HepG2 (cell line): ENCODE measurements around the gene CRYAB. TPM values are rescaled to one million over a fixed set of nuclear protein-coding genes. Genes with fewer than 3 reads are reported as not detected.
A peak's percentile ranks its signal among the peaks of the same experiment; 100 is the strongest.

Source experiments
- ATAD3A ChIP-seq: sonication (generic); formaldehyde crosslinking; IDR thresholded peaks from 2 replicates; pipeline ENCODE4 v1.4.0; 2020; ENCODE audit warnings: missing genetic modification reagents
- ATRX ChIP-seq: sonication (generic); formaldehyde crosslinking; IDR thresholded peaks from 2 replicates; pipeline ENCODE4 v1.4.0; 2020; ENCODE audit warnings: missing genetic modification reagents, borderline replicate concordance
- CREM ChIP-seq, 2 experiments: sonication (generic) in 1 of 2; formaldehyde crosslinking in 1 of 2; IDR thresholded peaks; 2 replicates each; pipeline versions ENCODE4 v1.4.0 to v1.6.1; 2016 to 2020; ENCODE audit warnings: antibody characterized with exemption in 1 of 2, mild to moderate bottlenecking in 1 of 2, missing genetic modification reagents in 1 of 2
- HMGA1 ChIP-seq: sonication (generic); formaldehyde crosslinking; conservative IDR thresholded peaks from 2 replicates; pipeline ENCODE4 v1.4.0; 2020; ENCODE audit warnings: missing genetic modification reagents
- KLF12 ChIP-seq: sonication (generic); formaldehyde crosslinking; IDR thresholded peaks from 2 replicates; pipeline ENCODE4 v1.4.0; 2020; ENCODE audit warnings: missing genetic modification reagents, borderline replicate concordance
- RFXAP ChIP-seq: sonication (generic); formaldehyde crosslinking; IDR thresholded peaks from 2 replicates; pipeline ENCODE4 v1.4.0; 2020; ENCODE audit warnings: missing genetic modification reagents, borderline replicate concordance
- SKIL ChIP-seq: sonication (generic); formaldehyde crosslinking; IDR thresholded peaks from 2 replicates; pipeline ENCODE4 v1.8.0; 2022; ENCODE audit warnings: missing genetic modification reagents, mild to moderate bottlenecking, moderate library complexity, borderline replicate concordance
- STAG1 ChIP-seq: sonication (generic); formaldehyde crosslinking; IDR thresholded peaks from 2 replicates; pipeline ENCODE4 v1.4.0; 2020; ENCODE audit warnings: missing genetic modification reagents
- TCF7L2 ChIP-seq: IDR thresholded peaks from 2 replicates; pipeline ENCODE4 v1.6.1; 2011; ENCODE audit warnings: mild to moderate bottlenecking, low read depth, low read length, moderate library complexity
- ZFP41 ChIP-seq: sonication (generic); formaldehyde crosslinking; IDR thresholded peaks from 2 replicates; pipeline ENCODE4 v1.4.0; 2020; ENCODE audit warnings: mild to moderate bottlenecking, missing genetic modification reagents, borderline replicate concordance
- ZNF441 ChIP-seq: sonication (generic); formaldehyde crosslinking; IDR thresholded peaks from 2 replicates; pipeline ENCODE4 v1.7.0; 2021; ENCODE audit warnings: missing genetic modification reagents, borderline replicate concordance
- ZNF850 ChIP-seq: sonication (generic); formaldehyde crosslinking; conservative IDR thresholded peaks from 2 replicates; pipeline ENCODE4 v1.9.0; 2021; ENCODE audit warnings: mild to moderate bottlenecking, missing genetic modification reagents
- ZSCAN30 ChIP-seq: sonication (generic); formaldehyde crosslinking; IDR thresholded peaks from 2 replicates; pipeline ENCODE4 v1.5.0; 2020; ENCODE audit warnings: mild to moderate bottlenecking, missing genetic modification reagents
- polyA plus RNA-seq, 8 experiments: library from polyadenylated mRNA; depleted of rRNA in 3 of 8; stranded (reverse) in 7 of 8; unstranded in 1 of 8; fragments of >200 nt; fragmentation: Illumina TruSeq in 4 of 8; extraction: Trizol in 4 of 8; gene quantifications; 2 replicates each; pipeline versions ENCODE4 v1.2.1 to v1.2.3, GENCODE V29; 2011 to 2016; ENCODE audit warnings: low read depth in 4 of 8, missing spikeins in 1 of 8, mixed read lengths in 1 of 8; ENCODE audit not compliant: insufficient read depth in 1 of 8
- total RNA-seq, 5 experiments: library from RNA; depleted of rRNA; stranded (reverse); fragments of >200 nt; fragmentation: Illumina TruSeq; extraction: Trizol; gene quantifications; 2 replicates each; pipeline ENCODE4 v1.2.3, GENCODE V29; 2016; ENCODE audit warnings: low read depth in 1 of 5
- TF ChIP-seq, protein P1 (sequence below): sonication (generic); formaldehyde crosslinking; IDR thresholded peaks from 2 replicates; pipeline ENCODE4 v1.5.1; 2020; ENCODE audit warnings: mild to moderate bottlenecking, missing genetic modification reagents, borderline replicate concordance
- TF ChIP-seq, protein P2 (sequence below): sonication (generic); formaldehyde crosslinking; IDR thresholded peaks from 2 replicates; pipeline ENCODE4 v1.4.0; 2020; ENCODE audit warnings: missing genetic modification reagents

The CRYAB gene
- total and polyA plus RNA-seq, 2 of the 13 experiments (the other 11 are each of a cell fraction or from before 2014, with no cell fraction given): 0.55 to 1.1 TPM

DNA sequence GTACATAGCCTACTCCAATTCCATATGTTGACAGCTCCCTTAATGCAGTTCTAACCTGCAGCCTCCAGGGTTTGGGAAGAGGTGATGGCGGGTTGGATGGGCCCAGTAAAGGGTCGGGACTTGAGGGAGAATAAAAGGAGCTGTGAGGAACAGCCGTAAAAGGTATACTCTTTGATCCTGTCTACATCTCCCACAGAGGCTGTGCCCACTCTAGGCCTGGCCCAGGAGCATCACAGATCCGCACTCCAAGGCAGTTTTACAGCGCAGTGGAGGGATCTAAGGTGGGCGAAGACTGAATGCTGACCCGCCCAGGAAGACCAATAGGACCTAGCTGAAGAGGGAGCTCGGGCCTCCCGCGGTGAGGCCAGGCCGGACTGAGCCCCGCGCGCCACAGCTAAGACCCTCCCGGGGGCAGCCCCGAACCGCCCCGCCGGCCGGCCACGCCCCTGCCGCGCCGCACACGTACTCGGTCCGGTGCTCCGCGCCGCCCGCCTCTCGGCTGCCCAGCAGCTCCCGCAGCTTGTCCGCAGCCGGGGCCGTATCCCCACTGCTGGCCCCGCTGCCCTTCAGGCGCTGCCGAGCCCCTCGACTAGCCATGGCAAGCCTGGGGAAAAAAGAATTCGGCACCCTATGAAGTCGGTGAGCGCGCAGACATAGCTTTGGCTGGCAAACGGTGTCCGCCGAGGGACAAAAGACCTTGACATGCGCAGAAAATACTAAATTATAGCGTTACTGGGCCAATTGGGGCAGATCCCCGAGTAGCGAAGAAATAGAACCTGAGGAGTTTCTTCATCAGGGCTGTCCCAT, 40.5 kb downstream of the CRYAB start, which contains the start of gene ALG9 (continued):
- TF ChIP-seq, protein P1, sequence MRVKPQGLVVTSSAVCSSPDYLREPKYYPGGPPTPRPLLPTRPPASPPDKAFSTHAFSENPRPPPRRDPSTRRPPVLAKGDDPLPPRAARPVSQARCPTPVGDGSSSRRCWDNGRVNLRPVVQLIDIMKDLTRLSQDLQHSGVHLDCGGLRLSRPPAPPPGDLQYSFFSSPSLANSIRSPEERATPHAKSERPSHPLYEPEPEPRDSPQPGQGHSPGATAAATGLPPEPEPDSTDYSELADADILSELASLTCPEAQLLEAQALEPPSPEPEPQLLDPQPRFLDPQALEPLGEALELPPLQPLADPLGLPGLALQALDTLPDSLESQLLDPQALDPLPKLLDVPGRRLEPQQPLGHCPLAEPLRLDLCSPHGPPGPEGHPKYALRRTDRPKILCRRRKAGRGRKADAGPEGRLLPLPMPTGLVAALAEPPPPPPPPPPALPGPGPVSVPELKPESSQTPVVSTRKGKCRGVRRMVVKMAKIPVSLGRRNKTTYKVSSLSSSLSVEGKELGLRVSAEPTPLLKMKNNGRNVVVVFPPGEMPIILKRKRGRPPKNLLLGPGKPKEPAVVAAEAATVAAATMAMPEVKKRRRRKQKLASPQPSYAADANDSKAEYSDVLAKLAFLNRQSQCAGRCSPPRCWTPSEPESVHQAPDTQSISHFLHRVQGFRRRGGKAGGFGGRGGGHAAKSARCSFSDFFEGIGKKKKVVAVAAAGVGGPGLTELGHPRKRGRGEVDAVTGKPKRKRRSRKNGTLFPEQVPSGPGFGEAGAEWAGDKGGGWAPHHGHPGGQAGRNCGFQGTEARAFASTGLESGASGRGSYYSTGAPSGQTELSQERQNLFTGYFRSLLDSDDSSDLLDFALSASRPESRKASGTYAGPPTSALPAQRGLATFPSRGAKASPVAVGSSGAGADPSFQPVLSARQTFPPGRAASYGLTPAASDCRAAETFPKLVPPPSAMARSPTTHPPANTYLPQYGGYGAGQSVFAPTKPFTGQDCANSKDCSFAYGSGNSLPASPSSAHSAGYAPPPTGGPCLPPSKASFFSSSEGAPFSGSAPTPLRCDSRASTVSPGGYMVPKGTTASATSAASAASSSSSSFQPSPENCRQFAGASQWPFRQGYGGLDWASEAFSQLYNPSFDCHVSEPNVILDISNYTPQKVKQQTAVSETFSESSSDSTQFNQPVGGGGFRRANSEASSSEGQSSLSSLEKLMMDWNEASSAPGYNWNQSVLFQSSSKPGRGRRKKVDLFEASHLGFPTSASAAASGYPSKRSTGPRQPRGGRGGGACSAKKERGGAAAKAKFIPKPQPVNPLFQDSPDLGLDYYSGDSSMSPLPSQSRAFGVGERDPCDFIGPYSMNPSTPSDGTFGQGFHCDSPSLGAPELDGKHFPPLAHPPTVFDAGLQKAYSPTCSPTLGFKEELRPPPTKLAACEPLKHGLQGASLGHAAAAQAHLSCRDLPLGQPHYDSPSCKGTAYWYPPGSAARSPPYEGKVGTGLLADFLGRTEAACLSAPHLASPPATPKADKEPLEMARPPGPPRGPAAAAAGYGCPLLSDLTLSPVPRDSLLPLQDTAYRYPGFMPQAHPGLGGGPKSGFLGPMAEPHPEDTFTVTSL (CRISPR knock-in tag): no peak
- TF ChIP-seq, protein P2, sequence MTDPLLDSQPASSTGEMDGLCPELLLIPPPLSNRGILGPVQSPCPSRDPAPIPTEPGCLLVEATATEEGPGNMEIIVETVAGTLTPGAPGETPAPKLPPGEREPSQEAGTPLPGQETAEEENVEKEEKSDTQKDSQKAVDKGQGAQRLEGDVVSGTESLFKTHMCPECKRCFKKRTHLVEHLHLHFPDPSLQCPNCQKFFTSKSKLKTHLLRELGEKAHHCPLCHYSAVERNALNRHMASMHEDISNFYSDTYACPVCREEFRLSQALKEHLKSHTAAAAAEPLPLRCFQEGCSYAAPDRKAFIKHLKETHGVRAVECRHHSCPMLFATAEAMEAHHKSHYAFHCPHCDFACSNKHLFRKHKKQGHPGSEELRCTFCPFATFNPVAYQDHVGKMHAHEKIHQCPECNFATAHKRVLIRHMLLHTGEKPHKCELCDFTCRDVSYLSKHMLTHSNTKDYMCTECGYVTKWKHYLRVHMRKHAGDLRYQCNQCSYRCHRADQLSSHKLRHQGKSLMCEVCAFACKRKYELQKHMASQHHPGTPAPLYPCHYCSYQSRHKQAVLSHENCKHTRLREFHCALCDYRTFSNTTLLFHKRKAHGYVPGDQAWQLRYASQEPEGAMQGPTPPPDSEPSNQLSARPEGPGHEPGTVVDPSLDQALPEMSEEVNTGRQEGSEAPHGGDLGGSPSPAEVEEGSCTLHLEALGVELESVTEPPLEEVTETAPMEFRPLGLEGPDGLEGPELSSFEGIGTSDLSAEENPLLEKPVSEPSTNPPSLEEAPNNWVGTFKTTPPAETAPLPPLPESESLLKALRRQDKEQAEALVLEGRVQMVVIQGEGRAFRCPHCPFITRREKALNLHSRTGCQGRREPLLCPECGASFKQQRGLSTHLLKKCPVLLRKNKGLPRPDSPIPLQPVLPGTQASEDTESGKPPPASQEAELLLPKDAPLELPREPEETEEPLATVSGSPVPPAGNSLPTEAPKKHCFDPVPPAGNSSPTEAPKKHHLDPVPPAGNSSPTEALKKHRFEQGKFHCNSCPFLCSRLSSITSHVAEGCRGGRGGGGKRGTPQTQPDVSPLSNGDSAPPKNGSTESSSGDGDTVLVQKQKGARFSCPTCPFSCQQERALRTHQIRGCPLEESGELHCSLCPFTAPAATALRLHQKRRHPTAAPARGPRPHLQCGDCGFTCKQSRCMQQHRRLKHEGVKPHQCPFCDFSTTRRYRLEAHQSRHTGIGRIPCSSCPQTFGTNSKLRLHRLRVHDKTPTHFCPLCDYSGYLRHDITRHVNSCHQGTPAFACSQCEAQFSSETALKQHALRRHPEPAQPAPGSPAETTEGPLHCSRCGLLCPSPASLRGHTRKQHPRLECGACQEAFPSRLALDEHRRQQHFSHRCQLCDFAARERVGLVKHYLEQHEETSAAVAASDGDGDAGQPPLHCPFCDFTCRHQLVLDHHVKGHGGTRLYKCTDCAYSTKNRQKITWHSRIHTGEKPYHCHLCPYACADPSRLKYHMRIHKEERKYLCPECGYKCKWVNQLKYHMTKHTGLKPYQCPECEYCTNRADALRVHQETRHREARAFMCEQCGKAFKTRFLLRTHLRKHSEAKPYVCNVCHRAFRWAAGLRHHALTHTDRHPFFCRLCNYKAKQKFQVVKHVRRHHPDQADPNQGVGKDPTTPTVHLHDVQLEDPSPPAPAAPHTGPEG (CRISPR knock-in tag): peak; percentile 83
- TF ChIP-seq ATAD3A (CRISPR knock-in tag): no peak
- no peak for TF ChIP-seq SKIL (CRISPR knock-in tag)
- TF ChIP-seq ZNF441: 0 out of 2 replicates have a peak, but pooled peaks have one; percentile 31
- no peak; the same call in 1 of the 2 replicates for TF ChIP-seq ZNF850 (CRISPR knock-in tag)
- TF ChIP-seq ZFP41 (CRISPR knock-in tag): no peak
- TF ChIP-seq TCF7L2: no peak
- no peak for TF ChIP-seq ZSCAN30
- TF ChIP-seq STAG1 (CRISPR knock-in tag): no peak
- TF ChIP-seq HMGA1: no peak
- peak; percentile 74; the same call in 1 of the 2 replicates for TF ChIP-seq KLF12
- no peak for TF ChIP-seq ATRX (CRISPR knock-in tag)
- peak; percentile 74; the same call in 1 of the 2 replicates for TF ChIP-seq RFXAP (CRISPR knock-in tag)
- 0 out of 2 replicates have a peak, but pooled peaks have one; percentile 31 for TF ChIP-seq CREM (IDR thresholded peaks at IDR 0.05)
- TF ChIP-seq CREM (CRISPR knock-in tag; IDR thresholded peaks at IDR 0.05): no peak
